CD14-positive monocyte (primary cell): ENCODE results near the gene MCRIP1. TPM values are rescaled to one million over a fixed set of nuclear protein-coding genes. Genes with fewer than 3 reads are reported as not detected.
A peak's percentile ranks its signal among the peaks of the same experiment; 100 is the strongest.

ENCODE experiments used
- DNase-seq, 3 donors: peaks; one replicate each; pipeline ENCODE4 v3.0.0-alpha.2; 2011 to 2022
- H2AFZ ChIP-seq: 2 replicates; pipeline ENCODE4 v1.6.0; 2012; ENCODE audit warnings: mild to moderate bottlenecking, low read depth, low read length, inconsistent platforms; ENCODE audit not compliant: insufficient read depth, poor library complexity, severe bottlenecking
- H3K27ac ChIP-seq, 2 donors: 1 replicate in 1 of 2; 2 replicates in 1 of 2; pipeline ENCODE4 v1.5.1; 2012 to 2013; ENCODE audit warnings: low read length in 2 of 2, control low read depth in 1 of 2, inconsistent platforms in 1 of 2, low read depth in 1 of 2, mild to moderate bottlenecking in 1 of 2
- H3K27me3 ChIP-seq, 2 donors: one replicate each; pipeline versions ENCODE4 v1.6.0 to v1.6.1; 2011 to 2013; ENCODE audit warnings: low read length in 2 of 2; ENCODE audit not compliant: control insufficient read depth in 2 of 2, insufficient read depth in 2 of 2
- H3K36me3 ChIP-seq, 2 donors: replicated peaks in 1 of 2; 1 replicate in 1 of 2; 2 replicates in 1 of 2; pipeline versions ENCODE4 v1.5.1 to v1.6.1; 2012 to 2013; ENCODE audit warnings: low read length in 2 of 2, control low read depth in 1 of 2, inconsistent platforms in 1 of 2, mild to moderate bottlenecking in 1 of 2; ENCODE audit not compliant: insufficient read depth in 2 of 2, control insufficient read depth in 1 of 2
- H3K4me1 ChIP-seq, 2 donors: 1 replicate in 1 of 2; 2 replicates in 1 of 2; pipeline versions ENCODE4 v1.5.1 to v1.6.1; 2012 to 2013; ENCODE audit warnings: low read length in 2 of 2, control low read depth in 1 of 2, inconsistent platforms in 1 of 2, mild to moderate bottlenecking in 1 of 2, moderate library complexity in 1 of 2; ENCODE audit not compliant: insufficient read depth in 2 of 2, control insufficient read depth in 1 of 2
- H3K4me2 ChIP-seq: replicated peaks from 2 replicates; pipeline ENCODE3; 2012; ENCODE audit warnings: low read length, moderate library complexity, mild to moderate bottlenecking; ENCODE audit not compliant: poor library complexity, severe bottlenecking; ENCODE audit errors: extremely low read depth
- H3K4me3 ChIP-seq, 3 experiments: fragments of 200-600 bp in 1 of 3; sonication (generic) in 1 of 3; replicated peaks in 1 of 3; 1 replicate in 2 of 3; 2 replicates in 1 of 3; pipeline ENCODE4 v1.5.1; 2011 to 2013; ENCODE audit warnings: low read length in 3 of 3, mild to moderate bottlenecking in 3 of 3, control low read depth in 2 of 3, low read depth in 2 of 3, inconsistent platforms in 1 of 3, moderate library complexity in 1 of 3
- H3K79me2 ChIP-seq: 2 replicates; pipeline ENCODE4 v1.6.0; 2012; ENCODE audit warnings: mild to moderate bottlenecking, control low read depth, inconsistent platforms, low read length, moderate library complexity; ENCODE audit not compliant: insufficient read depth
- H3K9ac ChIP-seq: 2 replicates; pipeline ENCODE4 v1.6.0; 2017; ENCODE audit warnings: low read length, mild to moderate bottlenecking; ENCODE audit not compliant: insufficient read depth, poor library complexity, severe bottlenecking
- H3K9me3 ChIP-seq, 2 donors: replicated peaks in 1 of 2; 1 replicate in 1 of 2; 2 replicates in 1 of 2; pipeline versions ENCODE4 v1.5.1 to v1.6.1; 2012 to 2013; ENCODE audit warnings: low read length in 2 of 2, control low read depth in 1 of 2; ENCODE audit not compliant: control insufficient read depth in 1 of 2, insufficient read depth in 1 of 2
- H4K20me1 ChIP-seq: 2 replicates; pipeline ENCODE4 v1.6.0; 2012; ENCODE audit warnings: mild to moderate bottlenecking, low read length, control low read depth, moderate library complexity; ENCODE audit not compliant: insufficient read depth
- H3K27ac Mint-ChIP-seq, 7 donors: one replicate each; pipeline ENCODE4 v1.8.0; 2020; ENCODE audit warnings: mild to moderate bottlenecking in 7 of 7, mixed read lengths in 7 of 7, moderate library complexity in 6 of 7, inconsistent platforms in 2 of 7
- H3K27me3 Mint-ChIP-seq, 3 donors: one replicate each; pipeline ENCODE4 v1.8.0; 2021 to 2022; ENCODE audit warnings: low read depth in 3 of 3, mild to moderate bottlenecking in 3 of 3, mixed read lengths in 3 of 3, moderate library complexity in 3 of 3, inconsistent platforms in 1 of 3
- H3K36me3 Mint-ChIP-seq, 2 donors: one replicate each; pipeline ENCODE4 v1.8.0; 2020; ENCODE audit warnings: mixed read lengths in 2 of 2, inconsistent platforms in 1 of 2, mild to moderate bottlenecking in 1 of 2
- H3K4me1 Mint-ChIP-seq: one replicate; pipeline ENCODE4 v1.8.0; 2020; ENCODE audit warnings: mild to moderate bottlenecking, mixed read lengths
- H3K4me3 Mint-ChIP-seq, 2 donors: one replicate each; pipeline ENCODE4 v1.8.0; 2020; ENCODE audit warnings: mild to moderate bottlenecking in 2 of 2, mixed read lengths in 2 of 2, moderate library complexity in 1 of 2
- H3K9me3 Mint-ChIP-seq, 7 donors: one replicate each; pipeline ENCODE4 v1.8.0; 2020 to 2022; ENCODE audit warnings: mixed read lengths in 7 of 7, mild to moderate bottlenecking in 6 of 7, moderate library complexity in 6 of 7, inconsistent platforms in 2 of 7
- WGBS: methylation state at CpG from one replicate; pipeline ENCODE4 v1.1.5; 2013; ENCODE audit warnings: missing lambda C conversion rate; ENCODE audit not compliant: insufficient coverage; 5-methylcytosine and 5-hydroxymethylcytosine counted together
- intact Hi-C, 2 donors: fragments of 100-400 bp; cut with micrococcal nuclease; formaldehyde crosslinking; loops; one replicate each; pipeline versions ENCODE4 v1.15.0 to v1.15.1; 2023
- polyA plus RNA-seq, 3 donors: library from polyadenylated mRNA; depleted of rRNA in 1 of 3; unstranded in 2 of 3; stranded (reverse) in 1 of 3; fragments of 300-500 nt in 2 of 3; fragments of >200 nt in 1 of 3; fragmentation: Illumina TruSeq in 2 of 3; gene quantifications; 1 replicate in 2 of 3; 2 replicates in 1 of 3; pipeline ENCODE4 v1.2.3, GENCODE V29; 2012 to 2021
- TF ChIP-seq, protein P1 (sequence below): fragments of 200-600 bp; IDR thresholded peaks from one replicate; pipeline ENCODE4 v1.8.0; 2022; ENCODE audit warnings: antibody characterized with exemption, mild to moderate bottlenecking

Gene MCRIP1
- polyA plus RNA-seq, 3 donors = 48.4 to 63.0 (median 48.5) TPM

DNA sequence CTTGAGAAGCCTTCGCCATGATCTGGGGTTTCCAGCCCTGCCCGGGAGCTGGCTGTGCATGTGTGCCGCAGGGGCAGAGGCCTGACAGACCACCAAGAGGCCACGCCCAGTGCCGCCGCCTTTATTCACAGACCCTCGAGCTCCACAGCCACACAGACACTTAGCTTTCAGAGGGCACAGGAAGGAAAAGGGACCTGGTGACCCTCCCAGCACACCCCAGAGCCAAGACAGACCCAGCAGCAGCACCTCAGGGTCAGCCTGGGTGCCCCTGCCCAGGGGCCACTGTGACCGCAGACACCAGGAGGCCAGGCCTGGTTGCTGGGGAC, 10.8 kb downstream of the MCRIP1 start:
- peaks cover 5% of the 10 kb centered on the region for H3K79me2 ChIP-seq
- peaks cover 8% of the 10 kb centered on the region for H3K4me1 Mint-ChIP-seq
- H3K9me3 Mint-ChIP-seq = no peaks in the 10 kb centered on the region
- H3K36me3 ChIP-seq = peaks cover 11 to 14% of the 10 kb centered on the region in 2 donors
- H3K4me3 Mint-ChIP-seq = no peak overlapping the region
- no peak overlapping the region for H3K4me3 ChIP-seq
- no peaks in the 10 kb centered on the region for H3K9me3 ChIP-seq
- H3K9ac ChIP-seq = peak overlapping the region; percentile 4
- no peak overlapping the region for H3K27ac ChIP-seq
- TF ChIP-seq, protein P1, sequence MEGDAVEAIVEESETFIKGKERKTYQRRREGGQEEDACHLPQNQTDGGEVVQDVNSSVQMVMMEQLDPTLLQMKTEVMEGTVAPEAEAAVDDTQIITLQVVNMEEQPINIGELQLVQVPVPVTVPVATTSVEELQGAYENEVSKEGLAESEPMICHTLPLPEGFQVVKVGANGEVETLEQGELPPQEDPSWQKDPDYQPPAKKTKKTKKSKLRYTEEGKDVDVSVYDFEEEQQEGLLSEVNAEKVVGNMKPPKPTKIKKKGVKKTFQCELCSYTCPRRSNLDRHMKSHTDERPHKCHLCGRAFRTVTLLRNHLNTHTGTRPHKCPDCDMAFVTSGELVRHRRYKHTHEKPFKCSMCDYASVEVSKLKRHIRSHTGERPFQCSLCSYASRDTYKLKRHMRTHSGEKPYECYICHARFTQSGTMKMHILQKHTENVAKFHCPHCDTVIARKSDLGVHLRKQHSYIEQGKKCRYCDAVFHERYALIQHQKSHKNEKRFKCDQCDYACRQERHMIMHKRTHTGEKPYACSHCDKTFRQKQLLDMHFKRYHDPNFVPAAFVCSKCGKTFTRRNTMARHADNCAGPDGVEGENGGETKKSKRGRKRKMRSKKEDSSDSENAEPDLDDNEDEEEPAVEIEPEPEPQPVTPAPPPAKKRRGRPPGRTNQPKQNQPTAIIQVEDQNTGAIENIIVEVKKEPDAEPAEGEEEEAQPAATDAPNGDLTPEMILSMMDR = no peak
- peaks cover 4 to 10% of the 10 kb centered on the region in 2 donors for H3K4me1 ChIP-seq
- H3K4me2 ChIP-seq = no peak overlapping the region
- H3K27me3 Mint-ChIP-seq = peaks cover 0 to 10% (median 3%) of the 10 kb centered on the region in 3 donors
- no peak overlapping the region for H2AFZ ChIP-seq
- DNase-seq = no peak
- peaks cover 14% of the 10 kb centered on the region for H4K20me1 ChIP-seq
- peaks cover 0 to 4% of the 10 kb centered on the region in 2 donors for H3K27me3 ChIP-seq
- 87% methylated on average over 8 of the region's 8 CpGs for whole genome bisulfite sequencing
- H3K27ac Mint-ChIP-seq = peak overlapping the region in 1 of 7 donors; percentile 10
- H3K36me3 Mint-ChIP-seq = peaks cover 12 to 19% of the 10 kb centered on the region in 2 donors
- intact Hi-C loops = loop anchor here in 1 of 2 donors (5.0 kb wide), 1 partner anchor 35 kb away; no protein-coding TSS in a partner anchor

DNA sequence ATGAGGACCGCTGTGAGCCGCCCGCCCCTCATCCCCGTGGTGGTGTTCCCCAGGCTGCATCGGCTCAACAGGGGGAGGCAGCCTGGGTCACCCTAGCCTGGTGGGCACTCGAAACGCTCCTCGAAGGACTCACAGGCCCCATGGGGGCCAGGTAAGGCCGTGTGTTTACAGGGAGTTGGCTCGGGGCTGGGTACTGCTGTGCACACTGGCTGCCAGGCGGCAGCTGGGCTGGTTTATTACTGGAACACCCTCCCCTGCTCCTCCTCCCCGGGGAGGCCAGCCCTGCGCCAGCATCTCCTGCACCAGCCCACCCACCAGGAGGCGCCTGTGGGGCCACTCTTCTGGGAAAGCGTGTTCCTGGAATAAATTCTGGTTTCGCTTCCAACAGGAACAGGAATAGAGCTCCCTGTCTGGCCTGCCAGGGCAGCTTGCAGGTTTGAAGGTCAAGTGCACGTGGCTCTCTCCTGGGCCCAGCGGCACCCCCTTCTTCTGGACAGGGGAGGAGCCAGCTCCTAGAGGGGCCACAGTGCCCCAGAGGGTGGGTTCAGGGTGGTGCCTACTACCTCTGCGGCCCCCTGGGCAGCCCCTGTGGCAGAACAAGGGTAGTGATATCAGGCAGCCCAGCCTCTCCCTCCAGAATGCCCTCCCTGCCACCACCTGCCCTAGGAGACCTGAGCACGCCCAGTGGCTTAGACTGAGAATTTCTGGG, 11.3 kb downstream of the MCRIP1 start:
- Histone ChIP-seq H3K4me3 (no peak overlapping the region), H3K4me1 (peaks cover 4 to 10% of the 10 kb centered on the region in 2 donors), H2AFZ (no peak overlapping the region), H3K27ac (no peak overlapping the region), H3K9ac (peak overlapping the region; percentile 4), H3K27me3 (peaks cover 0 to 4% of the 10 kb centered on the region in 2 donors), H4K20me1 (peaks cover 14% of the 10 kb centered on the region), H3K9me3 (no peaks in the 10 kb centered on the region), H3K4me2 (peak overlapping the region; percentile 1), H3K79me2 (peaks cover 5% of the 10 kb centered on the region), H3K36me3 (peaks cover 11 to 14% of the 10 kb centered on the region in 2 donors)
- peak in 2 of 3 donors; percentile 33 to 46 for DNase-seq
- peaks cover 12 to 19% of the 10 kb centered on the region in 2 donors for H3K36me3 Mint-ChIP-seq
- no peak overlapping the region for H3K4me3 Mint-ChIP-seq
- TF ChIP-seq, protein P1 = peak; percentile 41
- H3K9me3 Mint-ChIP-seq = no peaks in the 10 kb centered on the region
- peaks cover 8% of the 10 kb centered on the region for H3K4me1 Mint-ChIP-seq
- 64% methylated on average over 11 of the region's 20 CpGs for WGBS
- H3K27me3 Mint-ChIP-seq = peaks cover 0 to 13% (median 8%) of the 10 kb centered on the region in 3 donors
- intact Hi-C loops = loop anchor here in 1 of 2 donors (5.0 kb wide), 1 partner anchor 36 kb away; no protein-coding TSS in a partner anchor
- H3K27ac Mint-ChIP-seq = no peak overlapping the region
